NCI-H345 (cell line): ENCODE results near the gene SLC19A1.
"Not testable (repeated sequence)": the region's sequence is repeated elsewhere in the genome, so short reads cannot be mapped to it uniquely, and the experiment has no call there.

ENCODE experiments used
- DNase-seq: peaks from one replicate; lab custom pipeline; 2025; lab: John Stamatoyannopoulos, UW

Gene SLC19A1

GRCh38 chr21:45506241-45506817, 35.9 kb downstream of the SLC19A1 start:
- peak; percentile 51 for DNase-seq

GRCh38 chr21:45505416-45506021, 36.7 kb downstream of the SLC19A1 start:
- DNase-seq, result peak; percentile 71

- no peak for DNase-seq
Measured at GRCh38 chr21:45504516-45505415, 37.5 kb downstream of the SLC19A1 start.

GRCh38 chr21:45504021-45504515, 38.2 kb downstream of the SLC19A1 start:
- no peak for DNase-seq

GRCh38 chr21:45503226-45503625, 39.0 kb downstream of the SLC19A1 start:
- DNase-seq, result not testable (repeated sequence)

GRCh38 chr21:45502600-45502999, 39.6 kb downstream of the SLC19A1 start:
- DNase-seq, result no peak

- DNase-seq, result no peak
Measured at GRCh38 chr21:45502006-45502345, 40.3 kb downstream of the SLC19A1 start.

GRCh38 chr21:45501081-45502005, 40.9 kb downstream of the SLC19A1 start:
- not testable (repeated sequence) for DNase-seq

GRCh38 chr21:45499970-45500577, 42.2 kb downstream of the SLC19A1 start:
- DNase-seq, result no peak

GRCh38 chr21:45499201-45499750, 43.0 kb downstream of the SLC19A1 start:
- no peak for DNase-seq

- no peak for DNase-seq
Measured at GRCh38 chr21:45498646-45499000, 43.6 kb downstream of the SLC19A1 start.

- no peak for DNase-seq
Measured at GRCh38 chr21:45497846-45498645, 44.2 kb downstream of the SLC19A1 start.

- no peak for DNase-seq
Measured at GRCh38 chr21:45496968-45497845, 45.0 kb downstream of the SLC19A1 start.

- DNase-seq, result no peak
Measured at GRCh38 chr21:45496151-45496967, 45.9 kb downstream of the SLC19A1 start.

GRCh38 chr21:45494851-45495680, 47.2 kb downstream of the SLC19A1 start:
- DNase-seq, result no peak

- DNase-seq, result no peak
Measured at GRCh38 chr21:45494135-45494850, 47.9 kb downstream of the SLC19A1 start.
